ENCODE data around the gene SLC8A2.
"Not testable (repeated sequence)": the region's sequence is repeated elsewhere in the genome, so short reads cannot be mapped to it uniquely, and the experiment has no call there.

GRCh38 chr19:47387623-47388022 is 84.1 kb downstream of the SLC8A2 start:
- TF ChIP-seq, protein P1, sequence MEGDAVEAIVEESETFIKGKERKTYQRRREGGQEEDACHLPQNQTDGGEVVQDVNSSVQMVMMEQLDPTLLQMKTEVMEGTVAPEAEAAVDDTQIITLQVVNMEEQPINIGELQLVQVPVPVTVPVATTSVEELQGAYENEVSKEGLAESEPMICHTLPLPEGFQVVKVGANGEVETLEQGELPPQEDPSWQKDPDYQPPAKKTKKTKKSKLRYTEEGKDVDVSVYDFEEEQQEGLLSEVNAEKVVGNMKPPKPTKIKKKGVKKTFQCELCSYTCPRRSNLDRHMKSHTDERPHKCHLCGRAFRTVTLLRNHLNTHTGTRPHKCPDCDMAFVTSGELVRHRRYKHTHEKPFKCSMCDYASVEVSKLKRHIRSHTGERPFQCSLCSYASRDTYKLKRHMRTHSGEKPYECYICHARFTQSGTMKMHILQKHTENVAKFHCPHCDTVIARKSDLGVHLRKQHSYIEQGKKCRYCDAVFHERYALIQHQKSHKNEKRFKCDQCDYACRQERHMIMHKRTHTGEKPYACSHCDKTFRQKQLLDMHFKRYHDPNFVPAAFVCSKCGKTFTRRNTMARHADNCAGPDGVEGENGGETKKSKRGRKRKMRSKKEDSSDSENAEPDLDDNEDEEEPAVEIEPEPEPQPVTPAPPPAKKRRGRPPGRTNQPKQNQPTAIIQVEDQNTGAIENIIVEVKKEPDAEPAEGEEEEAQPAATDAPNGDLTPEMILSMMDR (conservative IDR thresholded peaks at IDR 0.05; ENCODE audit: low read depth, low read length): not testable (repeated sequence)
- TF ChIP-seq RCOR1 (IDR thresholded peaks at IDR 0.05; ENCODE audit: insufficient replicate concordance, low read length); POLR2A (IDR thresholded peaks at IDR 0.05; ENCODE audit: low read depth, low read length); MXI1 (IDR thresholded peaks at IDR 0.05; ENCODE audit: borderline replicate concordance, low read depth, low read length); RFX5 (IDR thresholded peaks at IDR 0.05; ENCODE audit: low read depth, low read length); BHLHE40 (IDR thresholded peaks at IDR 0.05; ENCODE audit: low read depth, low read length); MAZ (IDR thresholded peaks at IDR 0.05; ENCODE audit: borderline replicate concordance, low read depth, low read length); RAD21 (IDR thresholded peaks at IDR 0.05; ENCODE audit: low read length); NFE2L2 (IDR thresholded peaks at IDR 0.05; ENCODE audit: low read depth, low read length); CHD1 (IDR thresholded peaks at IDR 0.05; ENCODE audit: low read depth, low read length); MAFK (IDR thresholded peaks at IDR 0.05; ENCODE audit: low read depth, low read length); ELK1 (IDR thresholded peaks at IDR 0.05; ENCODE audit: borderline replicate concordance, low read depth, low read length); SMC3 (IDR thresholded peaks at IDR 0.05; ENCODE audit: low read depth, low read length): not testable (repeated sequence)
- TF ChIP-seq, protein P2, sequence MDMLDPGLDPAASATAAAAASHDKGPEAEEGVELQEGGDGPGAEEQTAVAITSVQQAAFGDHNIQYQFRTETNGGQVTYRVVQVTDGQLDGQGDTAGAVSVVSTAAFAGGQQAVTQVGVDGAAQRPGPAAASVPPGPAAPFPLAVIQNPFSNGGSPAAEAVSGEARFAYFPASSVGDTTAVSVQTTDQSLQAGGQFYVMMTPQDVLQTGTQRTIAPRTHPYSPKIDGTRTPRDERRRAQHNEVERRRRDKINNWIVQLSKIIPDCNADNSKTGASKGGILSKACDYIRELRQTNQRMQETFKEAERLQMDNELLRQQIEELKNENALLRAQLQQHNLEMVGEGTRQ (IDR thresholded peaks at IDR 0.05; ENCODE audit: low read depth, low read length): not testable (repeated sequence)

Measured in IMR-90 (cell line).